ENCODE results near the gene SBF2.

SBF2 gene

GRCh38 chr11:10317151-10317755, 23.2 kb upstream of the SBF2 start:
- DNase-seq = no peak

GRCh38 chr11:10315083-10315482, 21.1 kb upstream of the SBF2 start:
- no peak for DNase-seq

GRCh38 chr11:10314199-10315072, 20.4 kb upstream of the SBF2 start:
- DNase-seq = peak; percentile 50 to 52

GRCh38 chr11:10311802-10312201, 17.8 kb upstream of the SBF2 start:
- DNase-seq = no peak

GRCh38 chr11:10310301-10310841, 16.4 kb upstream of the SBF2 start:
- DNase-seq = no peak

GRCh38 chr11:10309163-10310093, 15.4 kb upstream of the SBF2 start:
- no peak for DNase-seq

- DNase-seq = no peak
These were observed 14.4 kb upstream of the SBF2 start for GRCh38 chr11:10308201-10308954.

GRCh38 chr11:10307400-10308200, 13.6 kb upstream of the SBF2 start:
- peak; percentile 85 to 88 for DNase-seq

- DNase-seq = peak in 1 of 2 donors; percentile 16
These were observed 13.0 kb upstream of the SBF2 start for GRCh38 chr11:10307022-10307399.

GRCh38 chr11:10305964-10306918, 12.2 kb upstream of the SBF2 start:
- DNase-seq = peak in 1 of 2 donors; percentile 8

- DNase-seq = peak; percentile 18 to 26
These were observed 11.4 kb upstream of the SBF2 start for GRCh38 chr11:10305262-10305963.

GRCh38 chr11:10304495-10305261, 10.7 kb upstream of the SBF2 start, which contains the start of gene ADM:
ADM (plus strand) TSS chr11:10305073; CDS start chr11:10305701, 628 bp downstream.
- peak; percentile 34 to 73 for DNase-seq

- peak; percentile 17 to 59 for DNase-seq
These were observed 9.7 kb upstream of the SBF2 start for GRCh38 chr11:10303558-10304363.

- DNase-seq = peak; percentile 72 to 76
These were observed 8.9 kb upstream of the SBF2 start for GRCh38 chr11:10302744-10303557.

GRCh38 chr11:10302359-10302743, 8.3 kb upstream of the SBF2 start:
- DNase-seq = no peak

GRCh38 chr11:10301656-10302358, 7.8 kb upstream of the SBF2 start:
- no peak for DNase-seq

Measured in CD4-positive, alpha-beta T cell treated with Interleukin-1 beta for 1 hour (primary cell).